ENCODE data around the gene GATM.
"Not testable (repeated sequence)": the region's sequence is repeated elsewhere in the genome, so short reads cannot be mapped to it uniquely, and the experiment has no call there.

GATM gene

GRCh38 chr15:45354711-45355110, 23.6 kb downstream of the GATM start:
- no peak for DNase-seq (ENCODE audit: low spot score)

GRCh38 chr15:45351227-45351626, 27.1 kb downstream of the GATM start:
- DNase-seq (ENCODE audit: low spot score), result no peak

GRCh38 chr15:45349623-45350022, 28.7 kb downstream of the GATM start:
- no peak for DNase-seq (ENCODE audit: low spot score)

DNA sequence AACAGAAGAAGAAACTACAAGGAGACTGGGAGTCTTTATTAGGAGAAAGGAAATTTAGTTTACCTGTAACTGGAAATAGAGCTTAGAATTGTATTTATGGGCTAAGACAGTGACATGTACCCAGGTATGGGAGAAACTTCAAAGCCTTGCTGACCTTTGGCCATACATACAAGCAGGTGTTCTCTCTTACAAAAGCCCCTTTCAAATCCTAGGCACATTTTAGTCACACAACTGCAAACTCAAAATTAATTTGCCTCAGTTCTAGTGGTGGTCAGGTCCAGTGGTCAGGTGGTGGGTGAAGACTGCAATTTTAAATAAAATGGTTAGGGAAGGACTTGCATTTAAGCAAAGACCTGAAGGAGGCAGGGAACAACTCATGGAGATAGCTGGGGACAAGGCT, 30.4 kb downstream of the GATM start:
- no peak for DNase-seq (ENCODE audit: low spot score)

GRCh38 chr15:45347033-45347432, 31.3 kb downstream of the GATM start:
- DNase-seq (ENCODE audit: low spot score), result no peak

DNA sequence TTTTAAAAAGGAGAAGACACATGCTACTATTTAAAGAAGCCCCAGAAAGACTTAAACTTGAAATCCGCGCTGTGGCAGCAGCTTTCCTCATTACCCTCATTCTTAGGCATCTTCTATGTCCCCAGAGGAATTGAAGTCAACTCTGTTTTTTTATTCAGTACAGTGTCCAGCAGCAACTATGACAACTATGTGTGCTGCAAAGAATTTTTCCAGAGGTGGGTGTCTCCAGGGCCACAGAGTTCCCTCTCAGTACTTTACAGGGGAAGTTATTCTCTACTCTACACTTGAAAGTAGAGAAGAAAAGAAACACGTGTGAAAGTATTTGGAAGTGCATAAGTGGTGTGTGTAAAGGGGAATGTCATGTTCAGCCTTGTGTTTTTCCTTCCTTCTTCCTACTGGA, 32.0 kb downstream of the GATM start:
- no peak for DNase-seq (ENCODE audit: low spot score)

GRCh38 chr15:45343258-45343860, 35.0 kb downstream of the GATM start:
- DNase-seq (ENCODE audit: low spot score), result no peak

GRCh38 chr15:45341790-45342189, 36.6 kb downstream of the GATM start:
- DNase-seq (ENCODE audit: low spot score), result no peak

GRCh38 chr15:45340429-45340828, 37.9 kb downstream of the GATM start:
- no peak for DNase-seq (ENCODE audit: low spot score)

DNA sequence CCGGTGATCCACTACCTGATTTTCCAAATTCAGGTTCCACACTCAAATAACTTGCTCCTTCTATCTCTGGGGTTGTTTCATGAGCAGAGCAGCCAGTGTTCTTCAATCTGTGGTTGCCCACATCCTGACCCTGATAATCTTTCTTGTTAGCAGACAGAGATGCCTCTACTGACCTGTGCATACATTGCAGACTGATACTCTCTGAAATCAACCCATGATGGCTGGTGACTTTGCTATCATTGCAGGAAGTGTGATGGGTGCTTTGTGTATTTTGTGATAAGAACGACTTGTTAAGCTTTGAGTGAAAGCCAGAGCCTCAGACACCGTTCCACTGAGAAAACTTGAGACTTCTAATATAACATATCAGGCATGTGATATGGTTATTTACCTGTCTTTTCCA, 39.9 kb downstream of the GATM start:
- no peak for DNase-seq (ENCODE audit: low spot score)

DNA sequence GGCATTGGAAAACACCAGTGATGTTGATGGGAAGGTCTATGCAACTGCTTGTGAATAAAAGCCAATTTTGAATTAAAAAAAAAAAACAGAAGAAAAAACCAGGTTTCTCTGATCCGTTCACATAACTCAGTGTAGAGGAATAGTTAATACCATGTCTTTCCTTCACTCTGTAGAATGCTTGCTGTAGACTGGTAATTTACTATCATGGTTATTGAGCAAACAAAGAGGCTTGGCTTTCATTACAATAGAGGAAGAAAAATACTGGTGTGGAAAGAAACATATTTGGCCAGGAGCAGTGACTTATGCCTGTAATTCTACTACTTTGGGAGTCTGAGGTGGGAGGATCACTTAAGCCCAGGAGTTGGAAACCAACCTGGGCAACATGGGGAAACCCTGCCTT, 41.1 kb downstream of the GATM start:
- no peak for DNase-seq (ENCODE audit: low spot score)

- DNase-seq (ENCODE audit: low spot score), result no peak
Measured at GRCh38 chr15:45333550-45333949, 44.8 kb downstream of the GATM start.

- DNase-seq (ENCODE audit: low spot score), result no peak
Measured at GRCh38 chr15:45332694-45333093, 45.6 kb downstream of the GATM start.

DNA sequence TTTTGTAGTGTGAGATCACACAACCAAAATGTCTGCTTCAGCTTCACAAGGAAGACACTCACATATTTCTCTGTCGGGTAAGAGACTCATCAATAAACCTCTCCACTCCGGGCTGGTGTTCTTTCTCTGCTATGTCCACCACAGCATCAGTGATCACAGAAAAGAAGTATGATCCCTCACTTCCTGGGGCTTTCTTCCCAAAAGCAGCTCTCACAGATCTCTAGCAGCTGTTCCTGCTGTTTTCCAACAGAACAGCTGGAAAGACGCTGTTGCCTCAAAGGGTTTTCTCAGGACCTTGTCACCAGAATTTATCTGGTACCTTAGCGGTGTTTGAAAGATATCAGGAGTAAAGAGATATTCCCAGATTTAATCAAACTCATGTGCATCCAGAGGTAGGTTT, 46.4 kb downstream of the GATM start:
- DNase-seq (ENCODE audit: low spot score), result no peak

GRCh38 chr15:45328663-45329062, 49.7 kb downstream of the GATM start:
- DNase-seq (ENCODE audit: low spot score), result no peak

- no peak for DNase-seq (ENCODE audit: low spot score)
Measured at GRCh38 chr15:45326741-45327140, 51.6 kb downstream of the GATM start.

DNA sequence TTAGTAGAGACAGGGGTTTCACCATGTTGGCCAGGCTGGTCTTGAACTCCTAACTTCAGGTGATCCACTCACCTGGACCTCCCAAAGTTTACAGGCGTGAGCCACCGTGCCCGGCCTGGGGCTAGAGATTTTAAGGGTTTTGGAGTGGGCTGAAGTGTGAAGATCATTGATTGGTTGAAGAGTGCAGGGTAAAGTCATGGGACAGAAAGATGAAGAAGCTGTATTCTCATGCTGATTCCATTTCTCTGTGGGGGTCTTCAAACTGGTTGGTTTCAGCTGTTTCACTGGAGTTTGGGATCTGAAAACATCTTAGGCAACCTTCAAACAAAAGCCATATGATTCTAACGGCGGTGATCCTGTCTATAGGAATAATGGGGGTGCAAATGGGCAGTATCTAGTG, 52.1 kb downstream of the GATM start:
- no peak for DNase-seq (ENCODE audit: low spot score)

- no peak for DNase-seq (ENCODE audit: low spot score)
Measured at GRCh38 chr15:45320581-45321205, 57.7 kb downstream of the GATM start.

DNA sequence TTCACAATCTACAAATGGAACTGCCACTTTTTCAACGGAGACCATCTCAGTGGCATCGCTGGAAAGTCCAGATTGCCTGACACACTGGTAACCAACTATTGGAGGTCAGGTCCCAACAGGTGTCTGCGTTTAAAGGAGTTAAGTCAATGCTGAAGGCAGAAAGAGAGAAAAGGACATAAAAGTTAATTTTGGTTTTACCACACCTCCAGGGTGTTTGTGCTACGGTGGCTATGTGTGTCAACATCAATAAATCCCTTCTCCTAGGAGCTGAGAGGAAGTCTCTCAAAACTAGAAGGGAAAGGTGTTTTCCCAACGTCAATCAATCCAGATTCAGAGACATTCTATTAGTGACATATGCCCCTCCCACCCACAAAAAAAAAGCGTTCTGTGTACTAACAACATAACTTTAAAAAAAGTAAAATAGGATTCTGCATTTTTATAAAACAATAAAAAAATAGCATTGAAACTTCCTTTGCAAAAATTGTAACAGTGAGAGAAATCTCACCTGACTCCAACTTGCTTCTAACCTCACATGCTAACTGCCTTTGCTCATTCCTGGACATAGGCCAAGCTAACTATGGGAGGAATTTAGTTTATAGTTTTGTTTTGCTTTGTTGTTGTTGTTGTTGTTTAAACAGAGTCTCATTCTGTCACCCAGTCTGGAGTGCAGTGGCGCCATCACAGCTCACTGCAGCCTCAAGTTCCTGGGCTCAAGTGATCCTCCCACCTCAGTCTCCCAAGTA, 58.7 kb downstream of the GATM start:
- no peak for DNase-seq (ENCODE audit: low spot score)

GRCh38 chr15:45314960-45315359, 63.4 kb downstream of the GATM start:
- no peak for DNase-seq (ENCODE audit: low spot score)

GRCh38 chr15:45314117-45314516, 64.2 kb downstream of the GATM start:
- DNase-seq (ENCODE audit: low spot score), result not testable (repeated sequence)

Measured in kidney capillary endothelial cell (primary cell).